Measurements from ENCODE around the gene DHX9. TPM values are rescaled to one million over a fixed set of nuclear protein-coding genes. Genes with fewer than 3 reads are reported as not detected.

The DHX9 gene
- polyA plus RNA-seq, 1 experiment = 191 TPM

DNA sequence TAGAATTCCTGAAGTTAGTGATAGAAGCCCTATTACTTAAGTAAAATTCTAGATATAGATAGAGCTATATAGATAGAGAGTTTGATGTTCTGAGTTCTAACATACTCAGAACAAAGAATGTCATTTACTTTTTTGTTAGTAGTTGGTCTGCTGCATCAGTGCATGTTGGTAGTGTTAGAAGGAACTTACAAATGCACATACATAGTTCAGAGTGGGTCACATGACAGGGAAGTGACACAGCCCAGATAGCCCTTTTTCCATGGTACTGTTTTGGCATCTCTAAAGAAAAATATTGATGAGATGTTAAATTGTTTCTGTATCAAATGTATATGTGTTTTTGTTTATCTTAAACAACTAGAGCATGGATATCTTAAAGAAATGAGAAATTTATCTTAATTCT is 45.7 kb downstream of the DHX9 start:
- Histone ChIP-seq H3K9me3 (ENCODE audit: control insufficient read depth, insufficient read depth, low read length) (no peaks in the 10 kb centered on the region), H3K27me3 (ENCODE audit: control insufficient read depth, insufficient read depth, low read length) (no peaks in the 10 kb centered on the region), H3K4me3 (ENCODE audit: low read depth, low read length) (no peak overlapping the region), H3K27ac (ENCODE audit: low read depth, low read length) (no peak overlapping the region)
- CTCF ChIA-PET = no interaction called here
- TF ChIP-seq, protein P1, sequence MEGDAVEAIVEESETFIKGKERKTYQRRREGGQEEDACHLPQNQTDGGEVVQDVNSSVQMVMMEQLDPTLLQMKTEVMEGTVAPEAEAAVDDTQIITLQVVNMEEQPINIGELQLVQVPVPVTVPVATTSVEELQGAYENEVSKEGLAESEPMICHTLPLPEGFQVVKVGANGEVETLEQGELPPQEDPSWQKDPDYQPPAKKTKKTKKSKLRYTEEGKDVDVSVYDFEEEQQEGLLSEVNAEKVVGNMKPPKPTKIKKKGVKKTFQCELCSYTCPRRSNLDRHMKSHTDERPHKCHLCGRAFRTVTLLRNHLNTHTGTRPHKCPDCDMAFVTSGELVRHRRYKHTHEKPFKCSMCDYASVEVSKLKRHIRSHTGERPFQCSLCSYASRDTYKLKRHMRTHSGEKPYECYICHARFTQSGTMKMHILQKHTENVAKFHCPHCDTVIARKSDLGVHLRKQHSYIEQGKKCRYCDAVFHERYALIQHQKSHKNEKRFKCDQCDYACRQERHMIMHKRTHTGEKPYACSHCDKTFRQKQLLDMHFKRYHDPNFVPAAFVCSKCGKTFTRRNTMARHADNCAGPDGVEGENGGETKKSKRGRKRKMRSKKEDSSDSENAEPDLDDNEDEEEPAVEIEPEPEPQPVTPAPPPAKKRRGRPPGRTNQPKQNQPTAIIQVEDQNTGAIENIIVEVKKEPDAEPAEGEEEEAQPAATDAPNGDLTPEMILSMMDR (IDR thresholded peaks at IDR 0.05; ENCODE audit: low read depth, low read length) = no peak
- no peak for DNase-seq (ENCODE audit: low read depth, low spot score)
- POLR2A ChIA-PET = no interaction called here

DNA sequence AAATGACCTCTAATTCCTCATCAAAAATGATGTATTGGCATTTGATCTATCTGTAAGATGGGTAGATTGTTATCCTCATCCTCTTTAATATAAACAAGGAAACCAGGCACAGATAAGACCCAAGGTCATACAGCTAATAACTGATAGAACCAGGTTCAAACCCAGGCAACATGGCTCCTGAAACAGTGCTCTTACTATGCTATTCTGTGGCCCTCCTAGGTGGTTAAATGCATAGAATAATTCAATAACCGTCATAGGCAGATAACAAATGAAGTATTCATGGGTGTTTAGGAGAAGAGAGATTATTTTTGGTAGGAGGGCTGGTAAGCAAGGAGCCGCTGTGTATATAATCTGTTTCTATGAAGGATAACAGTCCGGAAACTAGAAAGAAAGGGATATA is 46.4 kb downstream of the DHX9 start:
- Histone ChIP-seq H3K27me3 (ENCODE audit: control insufficient read depth, insufficient read depth, low read length) (no peaks in the 10 kb centered on the region), H3K4me3 (ENCODE audit: low read depth, low read length) (no peak overlapping the region), H3K9me3 (ENCODE audit: control insufficient read depth, insufficient read depth, low read length) (no peaks in the 10 kb centered on the region), H3K27ac (ENCODE audit: low read depth, low read length) (no peak overlapping the region)
- DNase-seq (ENCODE audit: low read depth, low spot score) = no peak
- ChIA-PET CTCF (no interaction called here), POLR2A (no interaction called here)
- TF ChIP-seq, protein P1 (IDR thresholded peaks at IDR 0.05; ENCODE audit: low read depth, low read length) = no peak

DNA sequence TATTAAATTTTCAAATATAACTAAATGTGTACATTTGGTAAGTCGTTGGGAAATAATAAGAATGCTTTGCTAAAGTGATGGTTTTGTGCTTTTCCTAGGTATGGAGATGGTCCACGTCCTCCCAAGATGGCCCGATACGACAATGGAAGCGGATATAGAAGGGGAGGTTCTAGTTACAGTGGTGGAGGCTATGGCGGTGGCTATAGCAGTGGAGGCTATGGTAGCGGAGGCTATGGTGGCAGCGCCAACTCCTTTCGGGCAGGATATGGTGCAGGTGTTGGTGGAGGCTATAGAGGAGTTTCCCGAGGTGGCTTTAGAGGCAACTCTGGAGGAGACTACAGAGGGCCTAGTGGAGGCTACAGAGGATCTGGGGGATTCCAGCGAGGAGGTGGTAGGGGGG is 47.8 kb downstream of the DHX9 start:
- CTCF ChIA-PET = no interaction called here
- DNase-seq (ENCODE audit: low read depth, low spot score) = no peak
- no peaks in the 10 kb centered on the region for H3K9me3 ChIP-seq (ENCODE audit: control insufficient read depth, insufficient read depth, low read length)
- H3K27me3 ChIP-seq (ENCODE audit: control insufficient read depth, insufficient read depth, low read length) = no peaks in the 10 kb centered on the region
- H3K4me3 ChIP-seq (ENCODE audit: low read depth, low read length) = no peak overlapping the region
- POLR2A ChIA-PET = no interaction called here
- H3K27ac ChIP-seq (ENCODE audit: low read depth, low read length) = no peak overlapping the region
- TF ChIP-seq, protein P1 (IDR thresholded peaks at IDR 0.05; ENCODE audit: low read depth, low read length) = no peak

DNA sequence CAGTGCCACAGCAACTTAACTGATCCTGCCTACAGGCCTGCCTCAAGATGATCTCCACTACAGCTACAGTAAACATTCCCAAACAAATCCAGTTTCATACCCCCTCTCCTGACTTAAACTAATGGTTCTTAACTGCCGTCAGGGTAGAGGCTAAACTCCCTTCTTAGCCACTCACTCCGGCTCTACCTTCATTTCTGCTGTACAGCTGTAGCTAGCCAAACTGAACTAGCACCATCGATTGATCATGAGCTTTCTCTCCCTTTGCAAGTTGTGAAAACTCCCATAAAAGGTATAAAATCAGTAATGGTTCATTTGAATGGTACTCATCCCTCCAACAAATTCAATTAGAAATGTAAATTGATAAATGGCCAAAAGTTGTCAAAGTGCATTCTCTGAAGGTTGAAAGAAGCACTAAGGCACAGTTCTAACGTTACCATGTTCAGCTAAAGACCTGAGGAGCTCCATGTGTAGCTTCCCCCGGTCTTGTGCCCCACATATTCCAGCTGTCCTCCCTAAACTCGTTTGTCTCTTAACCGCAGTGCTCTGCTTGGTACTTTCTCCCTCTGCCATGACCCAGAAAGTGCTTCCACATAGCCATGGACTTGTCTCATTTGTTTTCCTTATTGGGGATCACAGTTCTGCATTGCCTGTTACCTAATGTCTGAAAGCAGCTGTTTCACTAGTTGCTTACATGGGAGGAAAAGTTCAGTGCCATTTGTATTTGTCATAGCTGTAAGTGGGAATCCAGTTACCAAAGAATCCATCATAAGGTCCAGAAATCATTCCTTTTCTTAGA is 49.8 kb downstream of the DHX9 start:
- H3K9me3 ChIP-seq (ENCODE audit: control insufficient read depth, insufficient read depth, low read length) = no peaks in the 10 kb centered on the region
- TF ChIP-seq, protein P1 (IDR thresholded peaks at IDR 0.05; ENCODE audit: low read depth, low read length) = no peak
- ChIA-PET POLR2A (interaction anchor here (0.6 kb wide), 1 partner anchor 161 kb away, joined by 8 read pairs; no protein-coding TSS in a partner anchor), CTCF (interaction anchor here (1.5 kb wide), 1 partner anchor 346 kb away, joined by 3 read pairs; no protein-coding TSS in a partner anchor)
- no peaks in the 10 kb centered on the region for H3K27me3 ChIP-seq (ENCODE audit: control insufficient read depth, insufficient read depth, low read length)
- DNase-seq (ENCODE audit: low read depth, low spot score) = no peak
- no peak overlapping the region for H3K4me3 ChIP-seq (ENCODE audit: low read depth, low read length)
- H3K27ac ChIP-seq (ENCODE audit: low read depth, low read length) = no peak overlapping the region

DNA sequence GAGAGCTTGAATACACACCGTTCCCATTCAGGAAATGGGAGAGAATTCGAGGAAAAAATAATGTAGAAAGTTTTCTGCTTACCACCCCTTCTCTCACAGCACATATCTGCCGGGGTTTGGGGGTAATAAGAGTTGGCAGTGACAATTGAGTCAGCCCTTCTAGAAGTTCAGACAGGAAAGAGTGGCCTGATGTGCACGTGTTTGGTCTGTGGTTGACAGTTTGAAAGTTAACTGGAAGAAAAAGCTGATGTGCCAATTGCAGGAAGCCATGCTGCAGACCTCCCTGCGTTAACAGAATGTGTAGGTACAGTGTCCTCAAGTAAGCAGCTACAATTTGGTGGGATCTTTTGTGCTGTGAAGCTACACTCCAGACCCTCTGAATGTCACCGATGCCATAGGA is 50.9 kb downstream of the DHX9 start:
- H3K27me3 ChIP-seq (ENCODE audit: control insufficient read depth, insufficient read depth, low read length) = no peaks in the 10 kb centered on the region
- H3K4me3 ChIP-seq (ENCODE audit: low read depth, low read length) = no peak overlapping the region
- no peaks in the 10 kb centered on the region for H3K9me3 ChIP-seq (ENCODE audit: control insufficient read depth, insufficient read depth, low read length)
- no peak for DNase-seq (ENCODE audit: low read depth, low spot score)
- POLR2A ChIA-PET = interaction anchor here (0.6 kb wide), 1 partner anchor 195 kb away, joined by 5 read pairs; no protein-coding TSS in a partner anchor
- CTCF ChIA-PET = interaction anchor here (1.5 kb wide), 1 partner anchor 345 kb away, joined by 3 read pairs; no protein-coding TSS in a partner anchor
- H3K27ac ChIP-seq (ENCODE audit: low read depth, low read length) = no peak overlapping the region
- TF ChIP-seq, protein P1 (IDR thresholded peaks at IDR 0.05; ENCODE audit: low read depth, low read length) = no peak
